Measurements from ENCODE around the gene LEFTY2.
A peak's percentile ranks its signal among the peaks of the same experiment; 100 is the strongest.

The LEFTY2 gene

DNA sequence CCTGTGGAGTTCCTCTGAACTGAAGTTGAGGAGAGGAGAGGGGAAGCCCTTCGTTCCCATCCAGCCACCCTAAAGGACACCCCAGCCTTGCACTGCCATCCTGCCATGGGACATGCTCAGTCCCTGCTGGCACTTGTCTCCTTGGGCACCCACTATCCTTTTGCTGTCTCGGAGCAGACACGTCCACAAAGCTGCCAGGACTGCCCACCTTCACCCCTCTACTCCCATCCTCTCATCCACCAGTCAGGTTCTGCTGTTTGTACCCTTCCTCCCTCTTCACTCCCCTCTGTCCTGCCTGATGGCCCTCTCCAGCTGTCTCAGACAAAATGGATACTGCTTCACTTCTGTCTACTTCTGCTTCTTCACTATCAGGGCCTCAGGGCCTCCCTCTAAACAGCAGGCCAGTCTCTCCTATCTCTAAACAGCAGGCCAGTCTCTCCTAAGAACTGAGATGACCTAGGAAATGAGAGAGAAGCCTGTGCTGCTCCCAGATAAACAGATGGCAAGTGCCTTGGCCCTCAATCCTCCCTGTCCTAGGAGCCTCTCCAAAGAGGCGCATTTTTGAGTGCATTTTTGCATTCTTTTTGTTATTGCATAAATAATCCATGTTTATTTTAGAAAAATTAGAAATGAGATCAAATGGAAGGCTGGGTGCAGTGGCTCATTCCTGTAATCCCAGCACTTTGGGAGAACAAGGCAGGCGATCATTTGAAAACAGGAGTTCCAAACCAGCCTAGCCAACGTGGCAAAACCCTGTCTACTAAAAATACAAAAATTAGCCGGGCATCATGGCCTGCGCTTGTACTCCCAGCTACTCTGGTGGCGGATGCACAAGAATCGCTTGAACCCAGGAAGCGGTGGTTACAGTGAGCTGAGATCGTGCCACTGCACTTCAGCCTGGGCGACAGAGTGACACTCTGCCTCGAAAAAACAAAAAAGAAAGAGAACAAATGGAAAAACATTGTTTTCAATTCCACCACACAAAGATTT lies 12.5 kb downstream of the LEFTY2 start:
- DNase-seq, result no peak

DNA sequence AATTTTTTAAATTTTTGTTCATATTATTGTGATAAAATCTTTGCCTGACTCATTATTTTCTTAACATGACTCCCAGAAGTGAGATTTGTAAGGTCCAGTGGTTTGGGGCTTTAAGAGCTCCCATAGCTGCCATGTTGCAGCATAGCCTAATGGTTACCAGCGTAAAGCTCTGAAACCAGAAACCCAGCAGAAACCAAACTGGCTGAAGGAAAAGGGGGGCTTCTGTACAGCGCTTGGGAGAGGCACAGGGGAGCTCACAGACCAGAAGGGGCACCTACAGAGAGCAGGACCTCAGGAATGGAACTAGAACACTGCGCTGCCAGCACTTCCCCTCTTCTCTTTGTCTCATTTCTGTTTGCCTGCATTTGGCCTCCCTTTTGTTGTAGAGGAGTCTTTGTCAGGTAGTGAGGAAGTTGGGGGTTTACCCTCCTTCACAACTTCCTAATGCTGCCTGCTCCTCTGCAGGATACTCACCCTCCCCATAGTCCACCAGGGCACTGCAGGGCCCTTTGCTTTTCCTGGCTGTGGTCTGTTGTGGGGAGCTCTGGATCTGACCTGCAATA lies 14.4 kb downstream of the LEFTY2 start:
- DNase-seq, result no peak

DNA sequence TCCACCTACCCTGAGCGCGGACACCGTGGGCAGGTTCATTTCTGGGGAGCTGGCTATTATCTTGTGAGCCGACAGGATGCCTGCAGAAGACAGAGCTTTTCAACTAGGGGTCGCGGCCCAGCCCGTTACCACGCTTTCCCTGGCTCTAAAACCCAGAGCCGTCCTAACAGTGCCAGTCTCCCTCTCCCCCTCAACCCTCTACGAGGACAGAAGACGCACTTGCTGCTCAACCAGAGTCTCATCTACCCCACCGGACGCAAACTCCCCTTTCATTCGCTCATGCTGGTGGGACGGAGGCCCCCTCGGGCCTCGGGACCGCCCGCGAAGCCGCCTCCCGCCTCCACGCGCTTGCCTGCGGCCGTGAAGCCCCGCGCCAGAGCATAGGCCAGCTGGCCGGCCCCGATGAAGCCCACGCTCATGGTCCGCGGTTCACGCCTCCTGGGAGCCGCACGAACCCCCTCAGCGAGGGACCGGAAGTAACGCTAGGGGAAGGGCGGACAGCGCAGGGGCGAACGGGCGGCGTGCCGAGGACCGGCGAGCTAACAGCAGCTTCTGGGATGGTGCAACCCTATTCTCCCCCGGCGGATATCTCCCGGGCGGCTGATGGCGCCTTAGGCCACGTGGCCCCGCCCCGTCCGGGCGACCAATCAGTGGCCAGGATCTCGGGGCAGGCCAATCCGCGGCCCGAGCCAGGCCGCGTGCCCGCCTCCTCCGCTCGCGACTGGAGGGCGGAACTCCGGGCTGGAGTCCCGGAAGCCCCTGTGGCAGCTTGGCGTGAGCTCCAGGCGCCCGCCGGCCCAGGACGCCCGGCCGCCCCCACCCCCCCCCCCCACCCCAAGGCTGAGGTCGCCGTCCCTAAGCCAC lies 17.1 kb downstream of the LEFTY2 start, which contains the start of gene PYCR2:
PYCR2 (minus strand) TSS at position 559 of the 864 bp plus-strand sequence; CDS start at position 419, 140 bp downstream.
- peak; percentile 96 for DNase-seq

DNA sequence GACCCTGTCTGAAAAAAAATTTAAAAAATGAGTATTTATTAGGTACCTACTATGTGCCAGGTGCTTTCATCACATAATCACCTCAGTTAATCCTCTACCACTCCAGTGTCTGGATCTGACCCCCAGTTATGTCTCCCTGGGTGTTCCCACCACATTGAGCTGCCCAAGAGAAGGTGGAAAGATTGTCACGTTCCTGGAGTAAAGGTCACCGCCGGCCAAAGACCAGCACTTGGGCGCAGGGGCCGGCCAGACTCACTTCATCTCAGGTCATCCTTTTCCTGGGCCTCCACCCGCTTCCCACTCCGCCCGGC lies 17.7 kb downstream of the LEFTY2 start:
- no peak for DNase-seq

DNA sequence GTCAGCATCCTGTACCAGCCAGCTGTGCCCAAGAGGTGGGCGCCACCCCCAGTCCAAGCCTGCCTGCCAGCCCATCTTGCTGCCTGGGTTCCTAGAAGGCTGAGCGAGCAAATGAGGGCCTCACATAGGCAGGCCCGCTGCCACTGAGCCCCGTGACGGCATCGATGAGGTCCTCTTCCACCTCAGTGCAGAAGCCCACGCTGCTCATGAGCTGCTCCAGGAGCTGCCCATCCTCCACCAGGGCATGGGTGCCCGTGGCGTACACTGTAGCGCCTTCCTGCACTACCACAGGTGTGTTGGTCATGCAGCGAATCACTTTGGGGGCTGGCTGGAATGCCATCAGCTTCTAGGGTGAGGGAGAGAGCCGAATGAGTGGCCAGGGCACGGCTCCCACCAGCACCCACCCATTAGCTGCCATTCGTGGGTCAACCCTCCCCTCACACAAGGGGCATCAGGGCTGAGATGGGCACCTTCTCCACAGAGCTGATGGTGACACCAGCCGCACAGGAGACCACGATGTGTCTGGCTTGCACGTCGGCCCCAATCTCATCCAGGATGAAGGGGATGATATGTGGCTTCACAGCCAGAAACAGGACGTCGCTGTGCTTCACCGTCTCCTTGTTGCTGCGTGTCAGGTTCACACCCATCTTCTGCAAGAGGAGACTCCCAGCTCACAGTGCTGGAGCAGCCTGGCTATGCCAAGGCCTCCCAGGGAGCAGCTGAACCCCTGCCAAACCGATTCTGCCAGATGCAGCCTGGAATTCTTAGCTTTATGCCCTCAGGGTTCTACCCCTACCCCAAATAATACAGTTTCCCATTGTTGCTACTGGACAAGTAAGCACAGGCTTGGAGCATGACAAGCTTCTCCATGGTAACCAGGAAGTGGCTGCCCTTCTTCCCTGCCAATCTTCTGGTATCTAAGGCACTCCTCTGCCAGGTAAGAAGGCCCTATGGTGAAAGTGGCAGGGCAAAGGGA lies 19.0 kb downstream of the LEFTY2 start:
- DNase-seq, result no peak

DNA sequence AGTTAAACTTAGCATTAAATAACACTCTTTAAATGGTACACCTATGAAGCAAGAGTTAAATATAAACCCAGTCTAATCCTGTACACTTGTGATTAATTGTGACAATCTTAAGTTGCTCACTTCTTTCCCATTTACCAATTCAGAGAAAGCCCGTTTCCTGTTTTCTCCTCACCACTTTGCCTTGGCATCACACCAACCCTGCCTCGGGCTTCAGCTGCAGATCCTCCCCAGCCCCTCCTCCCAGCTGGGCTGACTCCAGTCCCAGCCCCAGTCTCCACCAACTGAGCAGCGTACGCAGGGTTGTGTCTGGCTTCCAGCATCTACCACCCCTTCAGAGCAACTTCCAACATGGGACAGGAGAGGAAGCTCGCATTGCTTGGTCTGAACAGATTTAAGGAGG lies 21.1 kb downstream of the LEFTY2 start:
- no peak for DNase-seq

DNA sequence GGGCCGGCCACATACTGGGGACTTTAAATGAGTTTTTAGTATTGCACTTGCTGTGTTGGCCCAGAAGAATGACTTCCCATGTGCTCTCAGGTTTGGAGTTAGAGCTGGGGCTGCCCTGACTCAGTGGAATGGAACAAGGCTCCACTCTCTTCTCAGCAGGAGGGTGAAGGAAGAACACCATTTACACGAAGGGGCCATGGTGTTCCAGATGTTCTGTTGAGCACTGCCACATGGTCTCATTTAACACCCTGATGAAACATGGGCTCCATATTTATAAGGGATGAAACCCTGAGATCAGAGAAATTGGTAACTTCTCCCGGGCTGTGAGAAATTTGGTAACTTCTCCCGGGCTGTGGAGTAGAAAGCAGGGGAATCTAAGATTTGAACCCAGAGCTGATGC lies 22.7 kb downstream of the LEFTY2 start:
- no peak for DNase-seq

DNA sequence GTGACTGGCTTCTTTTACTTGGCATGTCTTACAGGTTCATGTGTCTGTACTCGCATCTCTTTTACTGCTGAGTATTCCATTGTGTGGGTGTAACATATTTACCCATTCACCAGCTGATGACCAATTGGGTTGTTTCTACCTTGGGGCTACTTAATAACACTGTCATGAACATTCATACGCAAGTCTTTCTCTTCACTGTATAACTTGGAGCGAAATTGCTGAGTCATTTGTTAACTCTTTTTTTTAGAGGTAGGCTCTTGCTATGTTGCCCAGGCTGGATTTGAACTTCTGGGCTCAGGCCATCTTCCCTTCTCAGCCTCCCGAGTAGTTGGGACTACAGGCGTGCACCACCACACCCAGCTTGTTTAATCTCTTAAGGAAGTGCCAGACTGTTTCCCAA lies 23.5 kb downstream of the LEFTY2 start:
- no peak for DNase-seq

DNA sequence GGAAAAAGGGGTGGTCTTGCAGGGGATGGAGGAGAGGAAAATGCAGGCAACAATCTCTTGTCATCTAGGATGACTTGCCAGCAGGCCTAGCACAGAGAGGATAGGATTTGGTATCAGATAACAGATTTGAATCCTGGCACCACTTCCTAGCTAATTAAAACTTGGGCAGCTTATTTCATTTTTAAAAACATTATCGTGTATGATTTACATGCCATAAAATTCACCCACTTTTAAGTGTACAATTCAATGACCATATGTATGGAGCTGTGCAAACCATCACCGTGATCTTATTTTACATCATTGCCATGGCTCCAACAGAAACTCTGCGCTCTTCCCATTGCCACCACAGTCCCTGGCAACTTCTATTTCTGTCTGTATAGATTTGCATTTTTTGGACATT lies 23.9 kb downstream of the LEFTY2 start:
- DNase-seq, result no peak

DNA sequence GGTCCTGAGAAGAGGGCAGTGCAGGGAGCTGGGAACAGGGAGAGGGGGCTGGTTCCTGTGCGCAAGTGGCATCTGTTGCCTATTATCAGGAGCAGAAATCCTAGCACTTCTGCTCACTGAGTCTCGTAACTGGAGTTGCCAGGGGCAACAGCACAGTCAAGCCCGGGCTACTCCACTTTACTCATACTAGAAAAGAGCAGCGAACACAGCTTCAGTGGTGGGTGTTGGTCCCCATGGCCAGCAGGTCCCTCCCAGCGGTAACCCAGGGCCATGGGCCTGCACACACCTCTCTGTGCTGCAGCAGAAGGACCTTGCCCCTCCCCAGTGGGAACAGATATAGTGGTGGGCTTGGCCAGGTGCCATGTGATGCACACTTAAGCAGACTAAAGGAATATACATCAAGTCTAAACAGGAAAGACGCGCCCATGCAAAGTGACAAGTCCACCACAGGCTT lies 25.5 kb downstream of the LEFTY2 start:
- no peak for DNase-seq

DNA sequence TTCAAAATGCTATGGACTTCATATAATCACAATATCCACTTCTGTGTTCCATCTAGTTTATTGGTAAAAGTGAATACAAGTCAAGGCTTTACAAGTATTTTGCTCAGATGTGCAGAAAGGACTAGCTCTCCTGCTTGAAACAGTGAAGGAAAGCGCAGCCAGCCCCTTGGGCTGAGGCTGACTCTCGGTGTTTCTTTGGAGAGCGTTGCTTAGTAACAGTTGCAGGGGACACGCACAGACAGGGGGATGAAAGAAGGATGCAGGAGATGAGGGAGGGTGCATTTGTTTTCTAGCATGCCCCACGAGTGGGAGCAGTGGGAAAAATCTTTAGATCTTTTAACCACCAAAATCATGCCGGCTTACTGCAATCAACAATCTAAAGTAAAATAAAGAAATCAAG lies 26.1 kb downstream of the LEFTY2 start:
- DNase-seq, result no peak

DNA sequence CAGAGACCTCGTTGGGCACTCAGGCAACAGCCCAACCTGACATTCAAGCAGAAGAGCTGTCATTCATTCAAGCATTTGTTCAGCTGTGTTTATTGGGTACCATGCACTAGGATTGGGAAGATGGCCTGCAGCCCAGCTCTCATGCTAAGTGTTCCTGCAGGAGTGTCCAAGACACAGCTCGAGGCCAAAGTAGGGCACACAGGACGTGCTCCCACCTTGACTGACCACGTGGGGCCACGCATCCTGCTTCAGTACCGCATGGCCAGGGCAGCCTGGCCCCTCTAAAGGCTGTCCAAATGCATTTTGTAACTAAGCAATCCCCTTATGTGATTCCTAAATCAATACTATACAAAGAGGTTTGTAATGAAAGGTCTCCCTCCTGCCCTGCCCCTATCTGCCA lies 26.6 kb downstream of the LEFTY2 start:
- DNase-seq, result no peak

DNA sequence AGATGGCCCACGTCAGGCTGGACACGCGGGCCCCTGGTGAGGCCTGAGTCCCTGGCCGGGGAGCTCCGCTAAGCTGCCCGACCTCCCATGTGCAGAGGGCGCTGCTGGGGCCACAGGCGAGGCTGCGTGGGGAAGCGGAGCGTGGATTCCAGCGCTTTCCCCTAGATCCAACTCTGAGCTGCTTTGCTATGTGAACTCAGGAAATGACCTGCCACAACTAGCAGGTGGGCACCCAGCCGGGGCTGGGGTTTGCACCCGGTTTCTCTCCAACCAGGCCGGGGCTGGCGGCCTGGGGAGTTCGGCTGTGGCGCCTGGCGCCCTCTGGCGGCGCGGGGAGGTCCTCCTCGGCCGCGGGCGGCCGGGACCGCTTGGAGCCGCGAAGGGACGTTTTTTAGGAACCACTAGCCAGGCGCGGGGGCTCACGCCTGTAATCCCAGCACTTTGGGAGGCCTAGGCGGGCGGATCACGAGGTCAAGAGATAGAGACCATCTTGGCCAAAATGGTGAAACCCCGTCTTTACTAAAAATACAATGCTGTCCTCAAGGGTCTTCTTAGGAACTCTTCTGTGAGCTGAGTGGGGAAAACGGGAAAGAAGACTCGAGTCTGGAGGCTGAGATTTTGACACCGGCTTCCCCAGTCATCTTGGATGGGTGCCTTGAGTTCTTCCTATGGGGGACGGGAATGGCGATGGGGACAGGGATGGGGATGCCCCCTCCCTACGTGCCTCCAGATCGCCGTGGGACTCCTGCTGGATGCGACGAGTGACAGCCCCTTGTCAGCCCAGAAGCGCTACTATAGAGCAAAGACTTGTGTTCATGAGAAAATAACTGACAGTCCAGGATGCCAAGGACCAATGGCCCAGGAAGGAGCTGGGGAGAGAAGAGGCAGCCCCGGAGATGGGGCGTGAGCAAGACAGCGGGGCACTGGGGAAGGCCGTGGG lies 29.6 kb downstream of the LEFTY2 start:
- DNase-seq, result peak; percentile 84

DNA sequence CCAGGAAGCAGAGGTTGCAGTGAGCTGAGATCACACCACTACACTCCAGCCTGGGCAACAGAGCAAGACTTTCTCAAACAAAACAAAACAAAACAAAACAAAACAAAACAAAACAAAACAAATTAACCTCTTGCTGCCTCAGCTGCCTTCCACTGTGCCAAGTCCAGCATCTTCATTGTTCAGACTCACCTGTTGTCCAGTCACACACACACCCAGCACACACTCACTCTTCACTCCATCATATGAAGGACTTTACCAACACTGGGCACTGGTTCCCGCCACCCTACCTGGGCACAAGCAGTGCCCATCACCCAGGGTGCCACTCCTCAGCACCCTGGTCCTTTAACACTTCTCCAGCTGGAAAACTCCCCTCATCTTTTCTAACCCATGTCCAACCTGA lies 31.5 kb downstream of the LEFTY2 start:
- no peak for DNase-seq

DNA sequence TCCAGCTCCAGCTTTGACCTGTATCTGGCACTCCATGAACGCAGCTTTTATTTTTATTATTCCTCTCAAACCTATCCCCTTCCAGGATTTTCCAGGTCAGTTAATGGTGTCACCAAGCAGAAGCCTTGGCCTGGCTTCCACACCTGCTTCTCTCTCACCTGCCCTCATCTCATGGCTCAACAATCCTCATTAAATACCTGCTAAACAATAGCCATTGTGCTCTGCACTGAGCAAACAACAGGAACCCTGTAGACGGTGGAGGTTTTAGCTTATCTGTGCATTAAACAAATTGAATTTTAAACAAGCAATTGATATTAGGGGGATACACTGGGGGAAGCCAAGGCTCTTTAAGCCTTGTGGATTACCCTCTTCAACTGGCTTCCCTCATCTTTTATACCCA lies 32.2 kb downstream of the LEFTY2 start:
- no peak for DNase-seq

DNA sequence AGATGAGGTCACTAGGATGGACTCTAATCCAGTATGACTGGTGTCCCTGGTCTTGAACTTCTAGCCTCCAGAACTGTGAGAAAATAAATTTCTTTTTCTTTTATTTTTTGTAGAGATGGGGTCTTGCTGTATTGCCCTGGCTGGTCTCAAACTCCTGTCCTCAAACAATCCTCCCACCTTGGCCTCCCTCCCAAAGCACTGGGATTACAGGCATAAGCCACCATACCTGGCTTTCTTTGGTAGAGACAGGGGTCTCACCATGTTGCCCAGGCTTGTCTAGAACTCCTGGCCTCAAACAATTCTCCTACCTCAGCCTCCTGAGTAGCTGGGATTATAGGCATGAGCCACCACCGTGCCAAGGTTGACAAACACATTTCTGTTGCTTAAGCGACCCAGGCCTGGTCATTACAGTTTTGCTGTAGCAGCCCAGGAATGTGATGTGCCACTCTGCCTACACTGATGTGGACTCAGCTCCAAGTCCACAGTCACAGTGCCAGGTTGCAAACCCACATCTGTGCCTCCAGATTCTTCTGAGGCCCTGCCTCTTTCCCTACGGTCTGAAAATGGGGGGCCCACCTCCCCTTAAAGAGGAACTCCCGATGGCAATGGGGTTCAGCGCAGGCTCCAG lies 32.9 kb downstream of the LEFTY2 start:
- DNase-seq, result no peak

DNA sequence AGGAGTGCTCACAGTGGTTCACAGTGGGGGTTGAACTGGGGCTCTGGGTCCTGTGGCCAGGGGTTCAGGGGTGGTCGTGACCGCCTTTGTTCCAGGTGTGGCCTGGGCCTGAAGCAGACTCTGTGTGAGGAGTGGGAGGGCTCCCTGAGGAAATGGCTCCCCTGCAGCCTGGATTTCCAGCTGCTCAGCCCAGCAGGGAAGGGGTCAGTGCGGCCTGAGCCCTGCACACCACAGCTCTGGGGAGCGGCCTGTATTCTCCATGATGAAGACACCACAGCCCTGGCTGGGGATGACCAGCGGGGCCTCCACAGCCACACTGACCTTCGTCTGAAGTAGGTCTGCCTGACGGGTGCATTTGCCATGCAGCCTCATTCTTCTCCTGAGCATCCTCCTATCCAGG lies 33.7 kb downstream of the LEFTY2 start:
- DNase-seq, result no peak

DNA sequence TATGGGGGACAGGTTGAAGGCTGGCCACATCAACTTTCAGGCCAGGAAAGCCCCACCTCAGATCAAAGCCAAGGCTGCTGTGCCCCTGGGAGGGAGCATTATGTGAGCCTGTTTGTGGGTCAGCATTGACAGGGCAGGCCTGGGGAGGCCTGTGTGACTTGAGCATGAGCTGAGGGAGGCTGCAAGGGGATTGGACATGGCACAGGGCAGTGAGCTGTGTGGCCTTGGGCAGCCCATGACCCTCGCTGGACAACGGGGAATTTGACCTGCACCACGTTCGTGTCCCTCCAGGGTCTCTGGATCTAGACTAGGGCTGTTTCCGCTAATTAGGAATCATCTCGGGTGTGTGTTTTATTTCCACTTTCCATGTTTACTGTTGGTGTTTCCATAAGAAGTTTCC lies 34.6 kb downstream of the LEFTY2 start:
- DNase-seq, result no peak

DNA sequence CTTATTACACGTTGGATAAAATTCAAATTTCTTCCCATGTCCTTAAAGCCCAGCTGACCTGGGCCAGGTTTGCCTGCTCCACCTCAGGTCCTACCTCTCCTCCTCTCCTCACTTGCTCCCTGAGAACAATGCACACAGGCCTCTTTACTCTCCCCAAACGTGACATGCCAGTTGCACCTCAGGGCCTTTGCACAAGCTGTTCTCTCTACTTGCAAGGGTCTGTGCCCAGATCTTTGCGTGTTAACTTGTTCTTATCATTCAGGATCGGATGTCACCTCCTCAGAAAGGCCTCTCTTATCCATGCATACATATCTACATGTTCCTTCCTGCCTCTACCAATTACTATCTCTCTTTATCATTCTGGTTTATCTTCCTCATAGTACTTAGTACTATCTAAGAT lies 37.4 kb downstream of the LEFTY2 start:
- DNase-seq, result no peak

Measured in right forelimb (tissue), 1 donor.